SJCRH30 (cell line): ENCODE data around the gene YY1. TPM values are rescaled to one million over a fixed set of nuclear protein-coding genes. Genes with fewer than 3 reads are reported as not detected.
"Not testable (repeated sequence)": the region's sequence is repeated elsewhere in the genome, so short reads cannot be mapped to it uniquely, and the experiment has no call there.

Experiments used
- DNase-seq, 2 experiments: peaks; one replicate each; pipeline ENCODE4 v3.0.0-alpha.2; 2015 to 2020
- H3K27ac ChIP-seq: fragments of 250-450 bp; sonication (Bioruptor Pico); 2 replicates; pipeline ENCODE4 v1.5.1; 2020; ENCODE audit warnings: mild to moderate bottlenecking, moderate library complexity
- H3K27me3 ChIP-seq: fragments of 250-450 bp; sonication (Bioruptor Pico); 2 replicates; pipeline ENCODE4 v1.5.1; 2020; ENCODE audit warnings: mild to moderate bottlenecking, moderate library complexity
- H3K36me3 ChIP-seq: fragments of 250-450 bp; sonication (Bioruptor Pico); 2 replicates; pipeline ENCODE4 v1.5.1; 2020; ENCODE audit warnings: mild to moderate bottlenecking, moderate library complexity
- H3K4me1 ChIP-seq: fragments of 250-450 bp; sonication (Bioruptor Pico); 2 replicates; pipeline ENCODE4 v1.5.1; 2020; ENCODE audit warnings: mild to moderate bottlenecking, moderate library complexity
- H3K4me3 ChIP-seq: fragments of 250-450 bp; sonication (Bioruptor Pico); 2 replicates; pipeline ENCODE4 v1.5.1; 2020; ENCODE audit warnings: mild to moderate bottlenecking, moderate library complexity
- H3K9me3 ChIP-seq: fragments of 250-450 bp; sonication (Bioruptor Pico); replicated peaks from 2 replicates; pipeline ENCODE4 v1.5.1; 2020; ENCODE audit warnings: mild to moderate bottlenecking, moderate library complexity
- total RNA-seq: library from RNA; depleted of rRNA; stranded (reverse); fragments of >200 nt; shearing (Covaris generic); gene quantifications from 2 replicates; pipeline ENCODE4 v1.2.3, GENCODE V29; 2014

YY1 gene
- total RNA-seq, 1 experiment from 2014 or later: 60.9 TPM

- H3K9me3 ChIP-seq, DNase-seq, H3K4me3 ChIP-seq, H3K27ac ChIP-seq, H3K27me3 ChIP-seq, H3K36me3 ChIP-seq: not testable (repeated sequence)
- peaks cover 26% of the 10 kb centered on the region for H3K4me1 ChIP-seq
Observed at GRCh38 chr14:100312110-100312876, 73.3 kb downstream of the YY1 start.

GRCh38 chr14:100312877-100313400, 74.0 kb downstream of the YY1 start:
- no peak overlapping the region for H3K27ac ChIP-seq
- H3K9me3 ChIP-seq: no peaks in the 10 kb centered on the region
- peak in 1 of 2 experiments; percentile 44 for DNase-seq
- H3K36me3 ChIP-seq: no peaks in the 10 kb centered on the region
- no peaks in the 10 kb centered on the region for H3K27me3 ChIP-seq
- H3K4me3 ChIP-seq: no peak overlapping the region
- H3K4me1 ChIP-seq: peaks cover 26% of the 10 kb centered on the region

GRCh38 chr14:100313464-100314230, 74.7 kb downstream of the YY1 start:
- Histone ChIP-seq H3K4me1 (peaks cover 26% of the 10 kb centered on the region), H3K27me3 (no peaks in the 10 kb centered on the region), H3K9me3 (no peaks in the 10 kb centered on the region), H3K27ac (no peak overlapping the region), H3K4me3 (no peak overlapping the region), H3K36me3 (no peaks in the 10 kb centered on the region)
- DNase-seq: no peak

GRCh38 chr14:100314724-100315123, 75.8 kb downstream of the YY1 start:
- no peaks in the 10 kb centered on the region for H3K27me3 ChIP-seq
- peaks cover 26% of the 10 kb centered on the region for H3K4me1 ChIP-seq
- H3K4me3 ChIP-seq: no peak overlapping the region
- H3K27ac ChIP-seq: no peak overlapping the region
- no peaks in the 10 kb centered on the region for H3K9me3 ChIP-seq
- no peaks in the 10 kb centered on the region for H3K36me3 ChIP-seq
- no peak for DNase-seq

- no peak overlapping the region for H3K4me3 ChIP-seq
- H3K27me3 ChIP-seq: no peaks in the 10 kb centered on the region
- no peak overlapping the region for H3K27ac ChIP-seq
- H3K36me3 ChIP-seq: no peaks in the 10 kb centered on the region
- DNase-seq: no peak
- H3K4me1 ChIP-seq: peaks cover 19% of the 10 kb centered on the region
- no peaks in the 10 kb centered on the region for H3K9me3 ChIP-seq
Observed at GRCh38 chr14:100317389-100317788, 78.4 kb downstream of the YY1 start.

- Histone ChIP-seq H3K27ac (no peak overlapping the region), H3K27me3 (no peaks in the 10 kb centered on the region), H3K4me3 (no peak overlapping the region), H3K4me1 (peaks cover 12% of the 10 kb centered on the region), H3K36me3 (no peaks in the 10 kb centered on the region), H3K9me3 (no peaks in the 10 kb centered on the region)
- DNase-seq: no peak
Observed at GRCh38 chr14:100317912-100318808, 79.2 kb downstream of the YY1 start.

- Histone ChIP-seq H3K27ac (no peak overlapping the region), H3K4me1 (peaks cover 5% of the 10 kb centered on the region; the same call in 1 of the 2 replicates), H3K4me3 (no peak overlapping the region), H3K36me3 (no peaks in the 10 kb centered on the region), H3K9me3 (no peaks in the 10 kb centered on the region), H3K27me3 (no peaks in the 10 kb centered on the region)
- no peak for DNase-seq
Observed at GRCh38 chr14:100320157-100320856, 81.4 kb downstream of the YY1 start.

- H3K27me3 ChIP-seq: no peaks in the 10 kb centered on the region
- peaks cover 5% of the 10 kb centered on the region; the same call in 1 of the 2 replicates for H3K4me1 ChIP-seq
- no peaks in the 10 kb centered on the region for H3K9me3 ChIP-seq
- no peak overlapping the region for H3K4me3 ChIP-seq
- no peak overlapping the region for H3K27ac ChIP-seq
- DNase-seq: peak; percentile 55 to 66
- no peaks in the 10 kb centered on the region for H3K36me3 ChIP-seq
Observed at GRCh38 chr14:100321473-100322137, 82.7 kb downstream of the YY1 start.

GRCh38 chr14:100322138-100322957, 83.4 kb downstream of the YY1 start:
- Histone ChIP-seq H3K9me3 (no peaks in the 10 kb centered on the region), H3K27me3 (no peaks in the 10 kb centered on the region), H3K36me3 (no peaks in the 10 kb centered on the region), H3K4me1 (peaks cover 5% of the 10 kb centered on the region; the same call in 1 of the 2 replicates), H3K27ac (no peak overlapping the region), H3K4me3 (no peak overlapping the region)
- DNase-seq: no peak

GRCh38 chr14:100323121-100323941, 84.4 kb downstream of the YY1 start, which contains the start of gene SLC25A47:
TSS of gene SLC25A47 (plus strand) at chr14:100323339. CDS start at chr14:100323415, 76 bp downstream.
- no peaks in the 10 kb centered on the region for H3K9me3 ChIP-seq
- H3K4me3 ChIP-seq: no peak within 1 kb of the TSS
- H3K27me3 ChIP-seq: no peaks in the 10 kb centered on the region
- H3K4me1 ChIP-seq: peaks cover 5% of the 10 kb centered on the region; the same call in 1 of the 2 replicates
- H3K36me3 ChIP-seq: no peaks in the 10 kb centered on the region
- H3K27ac ChIP-seq: no peak within 1 kb of the TSS
- DNase-seq: no peak

GRCh38 chr14:100323942-100324307, 85.0 kb downstream of the YY1 start:
- Histone ChIP-seq H3K27ac (no peak overlapping the region), H3K9me3 (no peaks in the 10 kb centered on the region), H3K4me1 (peaks cover 5% of the 10 kb centered on the region; the same call in 1 of the 2 replicates), H3K36me3 (no peaks in the 10 kb centered on the region), H3K27me3 (no peaks in the 10 kb centered on the region), H3K4me3 (no peak overlapping the region)
- DNase-seq: no peak

- Histone ChIP-seq H3K4me3 (no peak overlapping the region), H3K27ac (no peak overlapping the region), H3K9me3 (no peaks in the 10 kb centered on the region), H3K36me3 (no peaks in the 10 kb centered on the region), H3K27me3 (no peaks in the 10 kb centered on the region), H3K4me1 (peaks cover 5% of the 10 kb centered on the region; the same call in 1 of the 2 replicates)
- no peak for DNase-seq
Observed at GRCh38 chr14:100325231-100325632, 86.3 kb downstream of the YY1 start.
